Thyroid gland (tissue), 4 donors: ENCODE results near the gene PTPN18. TPM values are rescaled to one million over a fixed set of nuclear protein-coding genes. Genes with fewer than 3 reads are reported as not detected.

Source experiments
- DNase-seq, 2 donors: peaks; one replicate each; pipeline ENCODE4 v3.0.0-alpha.2; 2019
- H3K27ac ChIP-seq, 3 donors: fragments of 200-600 bp; sonication (generic); 1 replicate in 2 of 3; 2 replicates in 1 of 3; pipeline ENCODE4 v1.5.1; 2016 to 2019; ENCODE audit warnings: mild to moderate bottlenecking in 1 of 3, moderate library complexity in 1 of 3
- H3K27me3 ChIP-seq: fragments of 200-600 bp; sonication (generic); one replicate; pipeline ENCODE4 v1.5.1; 2019
- H3K36me3 ChIP-seq, 2 donors: fragments of 200-600 bp; sonication (generic); one replicate each; pipeline ENCODE4 v1.5.1; 2016 to 2019
- H3K4me1 ChIP-seq, 2 donors: fragments of 200-600 bp; sonication (generic); one replicate each; pipeline ENCODE4 v1.5.1; 2017 to 2019
- H3K4me3 ChIP-seq, 3 donors: fragments of 200-600 bp; sonication (generic); replicated peaks in 1 of 3; 1 replicate in 2 of 3; 2 replicates in 1 of 3; pipeline ENCODE4 v1.5.1; 2016; ENCODE audit warnings: mild to moderate bottlenecking in 1 of 3
- H3K9me3 ChIP-seq: fragments of 200-600 bp; sonication (generic); one replicate; pipeline ENCODE4 v1.5.1; 2017
- CTCF ChIP-seq, 6 experiments: fragments of 200-600 bp in 3 of 6; fragments of 450-650 bp in 3 of 6; sonication (generic) in 3 of 6; IDR thresholded peaks; one replicate each; pipeline ENCODE4 v1.5.1; 2016 to 2019; ENCODE audit warnings: antibody characterized with exemption in 6 of 6, mild to moderate bottlenecking in 2 of 6, inconsistent platforms in 1 of 6, moderate library complexity in 1 of 6
- POLR2A ChIP-seq, 2 donors: fragments of 450-650 bp; IDR thresholded peaks; one replicate each; pipeline ENCODE4 v1.6.1; 2017; ENCODE audit warnings: antibody characterized with exemption in 2 of 2, mild to moderate bottlenecking in 2 of 2, moderate library complexity in 1 of 2
- WGBS, 2 donors: methylation state at CpG; one replicate each; pipeline ENCODE4 v1.1.5; 2017; 5-methylcytosine and 5-hydroxymethylcytosine counted together
- intact Hi-C: fragments of 100-400 bp; cut with DNase I; formaldehyde crosslinking; loops from one replicate; pipeline ENCODE4 v1.15.1; 2023
- total RNA-seq, 4 donors: library from RNA; depleted of rRNA; stranded (reverse); fragments of >200 nt; gene quantifications; one replicate each; pipeline ENCODE4 v1.2.3, GENCODE V29; 2016

PTPN18 gene
- total RNA-seq, 4 donors from 2014 or later = 45.5 to 69.8 (median 57.4) TPM

DNA sequence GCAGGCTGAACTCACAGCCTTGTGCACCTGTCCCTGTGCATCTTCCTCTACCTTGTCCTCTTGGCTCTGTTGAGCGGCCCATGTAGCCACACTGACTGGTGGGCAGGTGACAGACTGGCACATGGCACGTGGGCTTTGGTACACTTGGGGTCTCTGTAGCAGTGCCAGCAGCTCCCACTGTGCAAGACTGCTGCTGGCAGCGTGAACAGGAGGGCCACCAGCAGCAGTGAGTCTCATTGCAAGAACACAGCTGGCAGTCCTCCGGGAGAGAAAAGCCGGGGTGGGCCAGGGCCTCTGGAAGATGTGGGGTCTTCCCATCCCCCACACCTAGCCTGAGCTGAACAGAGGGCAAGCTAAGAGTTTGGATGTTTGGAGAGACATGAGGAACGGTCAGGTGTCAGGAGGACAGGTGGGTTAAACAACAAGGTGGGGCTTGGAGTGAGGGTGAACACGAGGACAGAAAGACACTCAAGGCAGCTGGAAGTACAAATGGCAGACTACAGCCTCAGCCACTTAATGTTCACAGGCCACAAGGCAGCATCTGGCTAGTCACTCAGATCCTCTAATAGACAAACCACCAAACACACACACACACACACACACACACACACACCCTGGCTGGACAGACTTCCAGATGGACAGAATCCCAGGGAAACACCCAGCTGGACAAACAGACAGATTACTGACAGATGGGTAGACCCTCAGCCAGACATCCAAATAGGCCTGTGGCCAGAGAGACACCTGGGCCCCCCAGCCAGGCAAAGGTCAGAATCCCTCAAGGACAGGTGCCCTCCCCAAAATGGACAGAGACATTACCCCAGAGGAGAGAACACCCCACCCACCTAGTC is 2.3 kb upstream of the PTPN18 start:
- no peak for DNase-seq

GRCh38 chr2:130354139-130354428 is 1.8 kb upstream of the PTPN18 start:
- no peak overlapping the region for H3K27ac ChIP-seq
- no peak for DNase-seq
- intact Hi-C loops = no loop called here
- no peaks in the 10 kb centered on the region for H3K9me3 ChIP-seq
- no peaks in the 10 kb centered on the region for H3K36me3 ChIP-seq
- TF ChIP-seq CTCF (IDR thresholded peaks at IDR 0.05) = no peak
- TF ChIP-seq POLR2A (IDR thresholded peaks at IDR 0.05) = no peak
- no peaks in the 10 kb centered on the region for H3K27me3 ChIP-seq
- H3K4me3 ChIP-seq = no peak overlapping the region
- H3K4me1 ChIP-seq = peaks cover 10 to 35% of the 10 kb centered on the region in 2 donors
- WGBS, 2 donors = 83% methylated on average over 1 of the region's 1 CpG; no CpG with 5 or more reads in 1 of the 2 donors

More for the DNA sequence above, 2.3 kb upstream of the PTPN18 start:
- Histone ChIP-seq H3K27ac (no peak overlapping the region), H3K27me3 (no peaks in the 10 kb centered on the region), H3K4me1 (peaks cover 10 to 35% of the 10 kb centered on the region in 2 donors), H3K36me3 (peaks cover 0 to 1% of the 10 kb centered on the region in 2 donors), H3K9me3 (no peaks in the 10 kb centered on the region), H3K4me3 (no peak overlapping the region)
- TF ChIP-seq CTCF (IDR thresholded peaks at IDR 0.05) = no peak
- TF ChIP-seq POLR2A (IDR thresholded peaks at IDR 0.05) = no peak
- 83 to 90% methylated on average over 7 of the region's 7 CpGs for WGBS, 2 donors
- intact Hi-C loops = no loop called here

DNA sequence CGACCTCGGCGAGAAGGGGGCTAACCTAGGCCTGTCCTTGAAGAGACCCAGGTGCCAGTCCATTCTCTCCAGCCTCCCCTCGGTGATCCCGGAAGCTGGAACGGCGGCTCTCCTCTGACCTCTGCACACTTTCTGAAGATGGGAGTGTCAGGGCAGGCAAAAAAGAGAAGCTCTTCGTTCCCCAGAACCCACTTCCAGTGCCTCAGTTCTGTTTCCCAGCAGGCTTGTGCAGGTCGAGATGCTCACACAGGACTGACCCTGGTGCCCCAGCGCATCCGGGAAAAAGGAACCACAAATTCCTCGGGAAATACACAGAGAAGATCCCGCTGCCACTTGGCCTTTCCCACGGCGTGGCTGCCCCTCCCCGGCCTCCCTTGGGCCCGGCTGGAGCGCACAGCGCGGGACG is 681 bp upstream of the PTPN18 start:
- 29% methylated on average over 10 to 12 of the region's 21 CpGs for WGBS, 2 donors
- TF ChIP-seq CTCF (IDR thresholded peaks at IDR 0.05) = no peak
- TF ChIP-seq POLR2A (IDR thresholded peaks at IDR 0.05) = no peak
- no peak for DNase-seq
- Histone ChIP-seq H3K36me3 (no peaks in the 10 kb centered on the region), H3K4me3 (peak overlapping the region in 2 of 3 donors; percentile 45 to 80), H3K4me1 (peaks cover 10 to 35% of the 10 kb centered on the region in 2 donors), H3K9me3 (no peaks in the 10 kb centered on the region), H3K27ac (peak overlapping the region; percentile 54 to 83 (median 71)), H3K27me3 (no peaks in the 10 kb centered on the region)
- intact Hi-C loops = no loop called here

GRCh38 chr2:130357864-130358263 is 2.0 kb downstream of the PTPN18 start:
- WGBS, 2 donors = 94% methylated on average over 7 of the region's 7 CpGs
- Histone ChIP-seq H3K27me3 (no peaks in the 10 kb centered on the region), H3K4me1 (peaks cover 10 to 24% of the 10 kb centered on the region in 2 donors), H3K4me3 (no peak overlapping the region), H3K27ac (no peak overlapping the region), H3K36me3 (no peaks in the 10 kb centered on the region), H3K9me3 (no peaks in the 10 kb centered on the region)
- no peak for TF ChIP-seq CTCF (IDR thresholded peaks at IDR 0.05)
- no peak for TF ChIP-seq POLR2A (IDR thresholded peaks at IDR 0.05)
- intact Hi-C loops = no loop called here
- DNase-seq = no peak
